ENCODE data around the gene NDUFS4.
"Not testable (repeated sequence)": the region's sequence is repeated elsewhere in the genome, so short reads cannot be mapped to it uniquely, and the experiment has no call there.

Gene NDUFS4

GRCh38 chr5:53560506-53561191, at the start of gene NDUFS4:
NDUFS4 (plus strand) TSS chr5:53560639; CDS start chr5:53560663, 24 bp downstream.
- DNase-seq (ENCODE audit: low read depth in 2 of 2): peak; percentile 63 to 71

GRCh38 chr5:53512539-53512938, 47.9 kb upstream of the NDUFS4 start:
- DNase-seq (ENCODE audit: low read depth in 2 of 2): no peak

GRCh38 chr5:53515988-53516387, 44.5 kb upstream of the NDUFS4 start:
- no peak for DNase-seq (ENCODE audit: low read depth in 2 of 2)

GRCh38 chr5:53520813-53521212, 39.6 kb upstream of the NDUFS4 start:
- DNase-seq (ENCODE audit: low read depth in 2 of 2): no peak

GRCh38 chr5:53537711-53538110, 22.7 kb upstream of the NDUFS4 start:
- DNase-seq (ENCODE audit: low read depth in 2 of 2): no peak

GRCh38 chr5:53540739-53541138, 19.7 kb upstream of the NDUFS4 start:
- not testable (repeated sequence) for DNase-seq (ENCODE audit: low read depth in 2 of 2)

- no peak for DNase-seq (ENCODE audit: low read depth in 2 of 2)
Observed at GRCh38 chr5:53541859-53542258, 18.6 kb upstream of the NDUFS4 start.

GRCh38 chr5:53542926-53543325, 17.5 kb upstream of the NDUFS4 start:
- no peak for DNase-seq (ENCODE audit: low read depth in 2 of 2)

- DNase-seq (ENCODE audit: low read depth in 2 of 2): no peak
Observed at GRCh38 chr5:53543401-53543800, 17.0 kb upstream of the NDUFS4 start.

- no peak for DNase-seq (ENCODE audit: low read depth in 2 of 2)
Observed at GRCh38 chr5:53545744-53546143, 14.7 kb upstream of the NDUFS4 start.

GRCh38 chr5:53547226-53547625, 13.2 kb upstream of the NDUFS4 start:
- DNase-seq (ENCODE audit: low read depth in 2 of 2): no peak

GRCh38 chr5:53548501-53548900, 11.9 kb upstream of the NDUFS4 start:
- not testable (repeated sequence) for DNase-seq (ENCODE audit: low read depth in 2 of 2)

GRCh38 chr5:53549792-53550191, 10.6 kb upstream of the NDUFS4 start:
- no peak for DNase-seq (ENCODE audit: low read depth in 2 of 2)

- no peak for DNase-seq (ENCODE audit: low read depth in 2 of 2)
Observed at GRCh38 chr5:53552561-53552960, 7.9 kb upstream of the NDUFS4 start.

GRCh38 chr5:53554444-53554843, 6.0 kb upstream of the NDUFS4 start:
- DNase-seq (ENCODE audit: low read depth in 2 of 2): no peak

GRCh38 chr5:53555160-53555559, 5.3 kb upstream of the NDUFS4 start:
- DNase-seq (ENCODE audit: low read depth in 2 of 2): no peak

GRCh38 chr5:53556001-53556400, 4.4 kb upstream of the NDUFS4 start:
- no peak for DNase-seq (ENCODE audit: low read depth in 2 of 2)

GRCh38 chr5:53557386-53557785, 3.1 kb upstream of the NDUFS4 start:
- DNase-seq (ENCODE audit: low read depth in 2 of 2): no peak

- DNase-seq (ENCODE audit: low read depth in 2 of 2): no peak
Observed at GRCh38 chr5:53558966-53559365, 1.5 kb upstream of the NDUFS4 start.

GRCh38 chr5:53560028-53560427, 411 bp upstream of the NDUFS4 start:
- no peak for DNase-seq (ENCODE audit: low read depth in 2 of 2)

- no peak for DNase-seq (ENCODE audit: low read depth in 2 of 2)
Observed at GRCh38 chr5:53568401-53568800, 8.0 kb downstream of the NDUFS4 start.

- no peak for DNase-seq (ENCODE audit: low read depth in 2 of 2)
Observed at GRCh38 chr5:53568871-53569270, 8.4 kb downstream of the NDUFS4 start.

- no peak for DNase-seq (ENCODE audit: low read depth in 2 of 2)
Observed at GRCh38 chr5:53569453-53569852, 9.0 kb downstream of the NDUFS4 start.

- no peak for DNase-seq (ENCODE audit: low read depth in 2 of 2)
Observed at GRCh38 chr5:53571403-53571802, 11.0 kb downstream of the NDUFS4 start.

All from stimulated activated CD4-positive, alpha-beta T cell treated with anti-CD3 and anti-CD28 coated beads, Interleukin-12 subunit alpha, Interleukin-12 subunit beta, amount 100 ng/mL, for 24 hours (primary cell).